WTC11 (cell line): Measurements from ENCODE around the gene ERBB4.

Experiments used
- JUN ChIP-seq: sonication (generic); formaldehyde crosslinking; IDR thresholded peaks from 2 replicates; pipeline ENCODE4 v1.8.0; 2023; ENCODE audit warnings: mild to moderate bottlenecking, missing genetic modification reagents
- ZNF671 ChIP-seq: fragments of 250-450 bp; sonication (Bioruptor Pico); IDR thresholded peaks from 2 replicates; pipeline ENCODE4 v1.8.0; 2021; ENCODE audit warnings: mild to moderate bottlenecking
- TF ChIP-seq, protein P1 (sequence below): fragments of 200-600 bp; IDR thresholded peaks from 2 replicates; pipeline ENCODE4 v1.8.0; 2022; ENCODE audit warnings: antibody characterized with exemption
- TF ChIP-seq, protein P2 (sequence below): sonication (generic); formaldehyde crosslinking; conservative IDR thresholded peaks from 2 replicates; pipeline ENCODE4 v1.8.1; 2023; ENCODE audit warnings: mild to moderate bottlenecking, low read depth, missing genetic modification reagents, moderate library complexity
- TF ChIP-seq, protein P3 (sequence below): sonication (generic); formaldehyde crosslinking; IDR thresholded peaks from 2 replicates; pipeline ENCODE4 v1.8.0; 2023; ENCODE audit warnings: mild to moderate bottlenecking, missing genetic modification reagents

DNA sequence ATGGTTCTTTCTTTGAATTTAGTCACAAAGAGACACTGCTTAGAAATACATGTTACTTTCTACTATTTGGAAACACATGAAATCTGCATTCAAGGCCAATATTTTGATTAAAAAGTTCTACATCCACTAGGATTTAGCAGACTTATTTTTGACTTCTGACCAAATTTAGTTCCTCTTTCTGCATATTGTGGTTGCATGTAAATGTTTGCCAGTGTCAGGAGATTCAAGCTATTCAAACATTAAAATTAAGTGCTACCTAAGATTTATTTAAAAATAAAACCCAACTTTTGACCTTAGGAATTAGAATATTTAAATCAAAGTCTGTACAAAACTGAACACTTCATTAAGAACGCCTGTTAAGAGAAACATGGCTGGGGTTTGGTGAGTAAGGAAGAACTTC is 1091.1 kb downstream of the ERBB4 start:
- TF ChIP-seq, protein P1, sequence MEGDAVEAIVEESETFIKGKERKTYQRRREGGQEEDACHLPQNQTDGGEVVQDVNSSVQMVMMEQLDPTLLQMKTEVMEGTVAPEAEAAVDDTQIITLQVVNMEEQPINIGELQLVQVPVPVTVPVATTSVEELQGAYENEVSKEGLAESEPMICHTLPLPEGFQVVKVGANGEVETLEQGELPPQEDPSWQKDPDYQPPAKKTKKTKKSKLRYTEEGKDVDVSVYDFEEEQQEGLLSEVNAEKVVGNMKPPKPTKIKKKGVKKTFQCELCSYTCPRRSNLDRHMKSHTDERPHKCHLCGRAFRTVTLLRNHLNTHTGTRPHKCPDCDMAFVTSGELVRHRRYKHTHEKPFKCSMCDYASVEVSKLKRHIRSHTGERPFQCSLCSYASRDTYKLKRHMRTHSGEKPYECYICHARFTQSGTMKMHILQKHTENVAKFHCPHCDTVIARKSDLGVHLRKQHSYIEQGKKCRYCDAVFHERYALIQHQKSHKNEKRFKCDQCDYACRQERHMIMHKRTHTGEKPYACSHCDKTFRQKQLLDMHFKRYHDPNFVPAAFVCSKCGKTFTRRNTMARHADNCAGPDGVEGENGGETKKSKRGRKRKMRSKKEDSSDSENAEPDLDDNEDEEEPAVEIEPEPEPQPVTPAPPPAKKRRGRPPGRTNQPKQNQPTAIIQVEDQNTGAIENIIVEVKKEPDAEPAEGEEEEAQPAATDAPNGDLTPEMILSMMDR, result no peak
- TF ChIP-seq, protein P2, sequence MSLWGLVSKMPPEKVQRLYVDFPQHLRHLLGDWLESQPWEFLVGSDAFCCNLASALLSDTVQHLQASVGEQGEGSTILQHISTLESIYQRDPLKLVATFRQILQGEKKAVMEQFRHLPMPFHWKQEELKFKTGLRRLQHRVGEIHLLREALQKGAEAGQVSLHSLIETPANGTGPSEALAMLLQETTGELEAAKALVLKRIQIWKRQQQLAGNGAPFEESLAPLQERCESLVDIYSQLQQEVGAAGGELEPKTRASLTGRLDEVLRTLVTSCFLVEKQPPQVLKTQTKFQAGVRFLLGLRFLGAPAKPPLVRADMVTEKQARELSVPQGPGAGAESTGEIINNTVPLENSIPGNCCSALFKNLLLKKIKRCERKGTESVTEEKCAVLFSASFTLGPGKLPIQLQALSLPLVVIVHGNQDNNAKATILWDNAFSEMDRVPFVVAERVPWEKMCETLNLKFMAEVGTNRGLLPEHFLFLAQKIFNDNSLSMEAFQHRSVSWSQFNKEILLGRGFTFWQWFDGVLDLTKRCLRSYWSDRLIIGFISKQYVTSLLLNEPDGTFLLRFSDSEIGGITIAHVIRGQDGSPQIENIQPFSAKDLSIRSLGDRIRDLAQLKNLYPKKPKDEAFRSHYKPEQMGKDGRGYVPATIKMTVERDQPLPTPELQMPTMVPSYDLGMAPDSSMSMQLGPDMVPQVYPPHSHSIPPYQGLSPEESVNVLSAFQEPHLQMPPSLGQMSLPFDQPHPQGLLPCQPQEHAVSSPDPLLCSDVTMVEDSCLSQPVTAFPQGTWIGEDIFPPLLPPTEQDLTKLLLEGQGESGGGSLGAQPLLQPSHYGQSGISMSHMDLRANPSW, result no peak
- TF ChIP-seq, protein P3, sequence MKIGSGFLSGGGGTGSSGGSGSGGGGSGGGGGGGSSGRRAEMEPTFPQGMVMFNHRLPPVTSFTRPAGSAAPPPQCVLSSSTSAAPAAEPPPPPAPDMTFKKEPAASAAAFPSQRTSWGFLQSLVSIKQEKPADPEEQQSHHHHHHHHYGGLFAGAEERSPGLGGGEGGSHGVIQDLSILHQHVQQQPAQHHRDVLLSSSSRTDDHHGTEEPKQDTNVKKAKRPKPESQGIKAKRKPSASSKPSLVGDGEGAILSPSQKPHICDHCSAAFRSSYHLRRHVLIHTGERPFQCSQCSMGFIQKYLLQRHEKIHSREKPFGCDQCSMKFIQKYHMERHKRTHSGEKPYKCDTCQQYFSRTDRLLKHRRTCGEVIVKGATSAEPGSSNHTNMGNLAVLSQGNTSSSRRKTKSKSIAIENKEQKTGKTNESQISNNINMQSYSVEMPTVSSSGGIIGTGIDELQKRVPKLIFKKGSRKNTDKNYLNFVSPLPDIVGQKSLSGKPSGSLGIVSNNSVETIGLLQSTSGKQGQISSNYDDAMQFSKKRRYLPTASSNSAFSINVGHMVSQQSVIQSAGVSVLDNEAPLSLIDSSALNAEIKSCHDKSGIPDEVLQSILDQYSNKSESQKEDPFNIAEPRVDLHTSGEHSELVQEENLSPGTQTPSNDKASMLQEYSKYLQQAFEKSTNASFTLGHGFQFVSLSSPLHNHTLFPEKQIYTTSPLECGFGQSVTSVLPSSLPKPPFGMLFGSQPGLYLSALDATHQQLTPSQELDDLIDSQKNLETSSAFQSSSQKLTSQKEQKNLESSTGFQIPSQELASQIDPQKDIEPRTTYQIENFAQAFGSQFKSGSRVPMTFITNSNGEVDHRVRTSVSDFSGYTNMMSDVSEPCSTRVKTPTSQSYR (CRISPR knock-in tag), result no peak
- TF ChIP-seq JUN (CRISPR knock-in tag) (no peak), ZNF671 (CRISPR knock-in tag) (no peak)
